GM12878 (cell line): ENCODE results near the gene SCN4A. TPM values are rescaled to one million over a fixed set of nuclear protein-coding genes. Genes with fewer than 3 reads are reported as not detected.

Source experiments
- CBX5 ChIP-seq: sonication (generic); IDR thresholded peaks from 2 replicates; pipeline ENCODE4 v1.6.1; 2016; ENCODE audit warnings: low read depth, moderate library complexity, mild to moderate bottlenecking, inconsistent platforms
- CHD4 ChIP-seq: fragments of 200-600 bp; sonication (generic); IDR thresholded peaks from 2 replicates; pipeline ENCODE4 v1.6.1; 2016; ENCODE audit warnings: mild to moderate bottlenecking
- EGR1 ChIP-seq, 2 experiments: IDR thresholded peaks; 1 replicate in 1 of 2; 2 replicates in 1 of 2; pipeline ENCODE4 v1.6.1; 2011 to 2012; ENCODE audit warnings: low read depth in 2 of 2, low read length in 2 of 2, borderline replicate concordance in 1 of 2, mild to moderate bottlenecking in 1 of 2, moderate library complexity in 1 of 2
- HDGF ChIP-seq: fragments of 450-650 bp; IDR thresholded peaks from 2 replicates; pipeline ENCODE4 v1.6.1; 2016; ENCODE audit warnings: antibody characterized with exemption
- KDM1A ChIP-seq: fragments of 200-600 bp; sonication (generic); IDR thresholded peaks from 2 replicates; pipeline ENCODE4 v1.6.1; 2016; ENCODE audit warnings: borderline replicate concordance
- MEF2B ChIP-seq: fragments of 450-650 bp; IDR thresholded peaks from 2 replicates; pipeline ENCODE4 v1.6.1; 2018; ENCODE audit warnings: mild to moderate bottlenecking, moderate library complexity; ENCODE audit not compliant: partially characterized antibody, poor library complexity, severe bottlenecking
- NFYA ChIP-seq: IDR thresholded peaks from 2 replicates; pipeline ENCODE4 v1.6.1; 2011; ENCODE audit warnings: low read depth, mild to moderate bottlenecking, low read length, improper control_type of control experiment, borderline replicate concordance
- NFYB ChIP-seq: IDR thresholded peaks from 2 replicates; pipeline ENCODE4 v1.6.1; 2011; ENCODE audit warnings: low read depth, mild to moderate bottlenecking, low read length, improper control_type of control experiment, moderate library complexity; ENCODE audit not compliant: insufficient read depth
- SIX5 ChIP-seq: IDR thresholded peaks from 2 replicates; pipeline ENCODE4 v1.6.1; 2011; ENCODE audit warnings: mild to moderate bottlenecking, low read depth, low read length, moderate library complexity; ENCODE audit not compliant: severe bottlenecking
- SMAD1 ChIP-seq: fragments of 450-650 bp; IDR thresholded peaks from 2 replicates; pipeline ENCODE4 v1.6.1; 2018; ENCODE audit warnings: mild to moderate bottlenecking, low read depth; ENCODE audit not compliant: partially characterized antibody
- TARDBP ChIP-seq: IDR thresholded peaks from 2 replicates; pipeline ENCODE4 v1.6.1; 2016; ENCODE audit warnings: borderline replicate concordance
- TCF7 ChIP-seq: IDR thresholded peaks from 2 replicates; pipeline ENCODE4 v1.6.1; 2014; ENCODE audit warnings: antibody characterized with exemption, borderline replicate concordance
- WRNIP1 ChIP-seq: IDR thresholded peaks from 2 replicates; pipeline ENCODE4 v1.6.1; 2011; ENCODE audit warnings: low read depth, low read length, improper control_type of control experiment, borderline replicate concordance
- YY1 ChIP-seq: IDR thresholded peaks from 2 replicates; pipeline ENCODE4 v1.6.1; 2011; ENCODE audit warnings: low read depth, mild to moderate bottlenecking, low read length
- ZNF24 ChIP-seq: fragments of 450-650 bp; IDR thresholded peaks from 2 replicates; pipeline ENCODE4 v1.6.1; 2017; ENCODE audit warnings: antibody characterized with exemption, mild to moderate bottlenecking
- polyA plus RNA-seq, 11 experiments: library from polyadenylated mRNA; depleted of rRNA in 4 of 11; unstranded in 6 of 11; stranded (reverse) in 5 of 11; fragments of >200 nt; fragmentation: Nextera tagmentation in 4 of 11; fragmentation: Illumina TruSeq in 1 of 11; extraction: Ambion mirVana in 4 of 11; extraction: Trizol in 1 of 11; gene quantifications; 1 replicate in 1 of 11; 2 replicates in 10 of 11; pipeline versions ENCODE4 v1.2.1 to v1.2.3, GENCODE V29; 2011 to 2016; ENCODE audit warnings: inconsistent platforms in 2 of 11, missing spikeins in 2 of 11, low read depth in 1 of 11
- total RNA-seq, 4 experiments: library from RNA; depleted of rRNA in 3 of 4; stranded (reverse); fragments of >200 nt in 3 of 4; fragmentation: Illumina TruSeq in 1 of 4; extraction: Trizol in 1 of 4; gene quantifications; 2 replicates each; pipeline versions ENCODE4 v1.2.1 to v1.2.3, GENCODE V29; 2013 to 2021
- TF ChIP-seq, protein P1 (sequence below): IDR thresholded peaks from 2 replicates; pipeline ENCODE4 v1.6.1; 2011; ENCODE audit warnings: borderline replicate concordance, low read depth, mild to moderate bottlenecking, moderate library complexity, mixed read lengths, low read length; ENCODE audit not compliant: insufficient read depth; ENCODE audit errors: extremely low read length
- TF ChIP-seq, protein P2 (sequence below): fragments of 450-650 bp; IDR thresholded peaks from 2 replicates; pipeline ENCODE4 v1.6.1; 2017; ENCODE audit warnings: mild to moderate bottlenecking
- TF ChIP-seq, protein P3 (sequence below): fragments of 450-650 bp; IDR thresholded peaks from 2 replicates; pipeline ENCODE4 v1.6.1; 2017; ENCODE audit warnings: mild to moderate bottlenecking, moderate library complexity
- TF ChIP-seq, protein P4 (sequence below): fragments of 450-650 bp; IDR thresholded peaks from 2 replicates; pipeline ENCODE4 v1.6.1; 2017; ENCODE audit warnings: low read depth, mild to moderate bottlenecking, moderate library complexity
- TF ChIP-seq, protein P5 (sequence below): IDR thresholded peaks from 2 replicates; pipeline ENCODE4 v1.6.1; 2012; ENCODE audit warnings: low read depth, low read length, improper control_type of control experiment

SCN4A gene
- total and polyA plus RNA-seq, 10 of the 15 experiments (the other 5 are each of a cell fraction or from before 2014, with no cell fraction given), result under 0.01 to 0.15 (median 0.07) TPM; not detected in 4

DNA sequence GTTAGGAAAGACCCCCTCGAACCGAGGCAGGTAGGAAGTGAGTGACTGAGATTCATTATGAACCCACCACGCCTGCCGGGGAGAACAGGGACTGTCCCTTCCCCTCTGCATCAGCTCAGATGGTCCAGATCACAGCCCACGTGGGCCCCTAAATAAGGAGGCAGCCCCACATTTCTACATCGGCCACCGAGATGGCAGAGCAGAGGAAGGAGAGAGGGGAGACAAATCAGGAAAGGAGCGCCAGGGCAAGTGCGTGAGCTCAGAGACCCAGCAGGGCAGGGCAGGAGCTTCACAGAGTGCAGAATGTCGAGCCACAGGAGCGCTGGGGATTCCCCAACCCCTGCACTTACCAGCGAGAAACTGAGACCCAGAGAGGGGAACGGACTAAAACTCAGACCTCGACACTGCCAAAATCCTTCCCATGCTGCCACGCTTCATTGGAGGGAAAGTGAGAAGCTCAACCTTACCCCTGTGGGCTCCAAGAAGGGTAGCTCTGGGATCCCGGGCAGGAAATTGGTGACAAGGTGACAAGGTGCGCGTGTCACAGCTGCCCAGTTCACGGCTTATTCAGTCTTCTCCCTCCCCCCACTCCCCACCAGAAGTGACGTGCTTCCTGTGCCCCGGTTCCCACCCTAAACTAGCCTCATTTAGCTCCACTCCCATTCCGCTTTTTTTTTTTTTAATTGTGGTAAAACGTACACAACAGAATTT, 47.5 kb upstream of the SCN4A start, which contains the start of gene ICAM2 (continued):
- no peak for TF ChIP-seq CHD4
- TF ChIP-seq HDGF, result no peak
- no peak for TF ChIP-seq WRNIP1
- TF ChIP-seq, protein P1, sequence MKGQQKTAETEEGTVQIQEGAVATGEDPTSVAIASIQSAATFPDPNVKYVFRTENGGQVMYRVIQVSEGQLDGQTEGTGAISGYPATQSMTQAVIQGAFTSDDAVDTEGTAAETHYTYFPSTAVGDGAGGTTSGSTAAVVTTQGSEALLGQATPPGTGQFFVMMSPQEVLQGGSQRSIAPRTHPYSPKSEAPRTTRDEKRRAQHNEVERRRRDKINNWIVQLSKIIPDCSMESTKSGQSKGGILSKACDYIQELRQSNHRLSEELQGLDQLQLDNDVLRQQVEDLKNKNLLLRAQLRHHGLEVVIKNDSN, result peak; percentile 80
- TF ChIP-seq, protein P2, sequence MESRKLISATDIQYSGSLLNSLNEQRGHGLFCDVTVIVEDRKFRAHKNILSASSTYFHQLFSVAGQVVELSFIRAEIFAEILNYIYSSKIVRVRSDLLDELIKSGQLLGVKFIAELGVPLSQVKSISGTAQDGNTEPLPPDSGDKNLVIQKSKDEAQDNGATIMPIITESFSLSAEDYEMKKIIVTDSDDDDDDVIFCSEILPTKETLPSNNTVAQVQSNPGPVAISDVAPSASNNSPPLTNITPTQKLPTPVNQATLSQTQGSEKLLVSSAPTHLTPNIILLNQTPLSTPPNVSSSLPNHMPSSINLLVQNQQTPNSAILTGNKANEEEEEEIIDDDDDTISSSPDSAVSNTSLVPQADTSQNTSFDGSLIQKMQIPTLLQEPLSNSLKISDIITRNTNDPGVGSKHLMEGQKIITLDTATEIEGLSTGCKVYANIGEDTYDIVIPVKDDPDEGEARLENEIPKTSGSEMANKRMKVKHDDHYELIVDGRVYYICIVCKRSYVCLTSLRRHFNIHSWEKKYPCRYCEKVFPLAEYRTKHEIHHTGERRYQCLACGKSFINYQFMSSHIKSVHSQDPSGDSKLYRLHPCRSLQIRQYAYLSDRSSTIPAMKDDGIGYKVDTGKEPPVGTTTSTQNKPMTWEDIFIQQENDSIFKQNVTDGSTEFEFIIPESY, result no peak
- TF ChIP-seq MEF2B, result no peak
- no peak for TF ChIP-seq KDM1A
- peak; percentile 36; the same call in 1 of the 2 replicates for TF ChIP-seq CBX5
- TF ChIP-seq YY1, result peak; percentile 9; the same call in 1 of the 2 replicates
- no peak for TF ChIP-seq EGR1 (IDR thresholded peaks at IDR 0.05; ENCODE audit: borderline replicate concordance in 1 of 2, low read depth in 2 of 2, low read length in 2 of 2)
- TF ChIP-seq NFYA, result no peak
- no peak for TF ChIP-seq SIX5
- TF ChIP-seq, protein P3, sequence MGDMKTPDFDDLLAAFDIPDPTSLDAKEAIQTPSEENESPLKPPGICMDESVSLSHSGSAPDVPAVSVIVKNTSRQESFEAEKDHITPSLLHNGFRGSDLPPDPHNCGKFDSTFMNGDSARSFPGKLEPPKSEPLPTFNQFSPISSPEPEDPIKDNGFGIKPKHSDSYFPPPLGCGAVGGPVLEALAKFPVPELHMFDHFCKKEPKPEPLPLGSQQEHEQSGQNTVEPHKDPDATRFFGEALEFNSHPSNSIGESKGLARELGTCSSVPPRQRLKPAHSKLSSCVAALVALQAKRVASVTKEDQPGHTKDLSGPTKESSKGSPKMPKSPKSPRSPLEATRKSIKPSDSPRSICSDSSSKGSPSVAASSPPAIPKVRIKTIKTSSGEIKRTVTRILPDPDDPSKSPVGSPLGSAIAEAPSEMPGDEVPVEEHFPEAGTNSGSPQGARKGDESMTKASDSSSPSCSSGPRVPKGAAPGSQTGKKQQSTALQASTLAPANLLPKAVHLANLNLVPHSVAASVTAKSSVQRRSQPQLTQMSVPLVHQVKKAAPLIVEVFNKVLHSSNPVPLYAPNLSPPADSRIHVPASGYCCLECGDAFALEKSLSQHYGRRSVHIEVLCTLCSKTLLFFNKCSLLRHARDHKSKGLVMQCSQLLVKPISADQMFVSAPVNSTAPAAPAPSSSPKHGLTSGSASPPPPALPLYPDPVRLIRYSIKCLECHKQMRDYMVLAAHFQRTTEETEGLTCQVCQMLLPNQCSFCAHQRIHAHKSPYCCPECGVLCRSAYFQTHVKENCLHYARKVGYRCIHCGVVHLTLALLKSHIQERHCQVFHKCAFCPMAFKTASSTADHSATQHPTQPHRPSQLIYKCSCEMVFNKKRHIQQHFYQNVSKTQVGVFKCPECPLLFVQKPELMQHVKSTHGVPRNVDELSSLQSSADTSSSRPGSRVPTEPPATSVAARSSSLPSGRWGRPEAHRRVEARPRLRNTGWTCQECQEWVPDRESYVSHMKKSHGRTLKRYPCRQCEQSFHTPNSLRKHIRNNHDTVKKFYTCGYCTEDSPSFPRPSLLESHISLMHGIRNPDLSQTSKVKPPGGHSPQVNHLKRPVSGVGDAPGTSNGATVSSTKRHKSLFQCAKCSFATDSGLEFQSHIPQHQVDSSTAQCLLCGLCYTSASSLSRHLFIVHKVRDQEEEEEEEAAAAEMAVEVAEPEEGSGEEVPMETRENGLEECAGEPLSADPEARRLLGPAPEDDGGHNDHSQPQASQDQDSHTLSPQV, result 0 out of 2 replicates have a peak, but pooled peaks have one; percentile 42
- TF ChIP-seq ZNF24, result no peak
- TF ChIP-seq NFYB, result no peak
- no peak for TF ChIP-seq TARDBP
- no peak for TF ChIP-seq TCF7
- TF ChIP-seq, protein P4, sequence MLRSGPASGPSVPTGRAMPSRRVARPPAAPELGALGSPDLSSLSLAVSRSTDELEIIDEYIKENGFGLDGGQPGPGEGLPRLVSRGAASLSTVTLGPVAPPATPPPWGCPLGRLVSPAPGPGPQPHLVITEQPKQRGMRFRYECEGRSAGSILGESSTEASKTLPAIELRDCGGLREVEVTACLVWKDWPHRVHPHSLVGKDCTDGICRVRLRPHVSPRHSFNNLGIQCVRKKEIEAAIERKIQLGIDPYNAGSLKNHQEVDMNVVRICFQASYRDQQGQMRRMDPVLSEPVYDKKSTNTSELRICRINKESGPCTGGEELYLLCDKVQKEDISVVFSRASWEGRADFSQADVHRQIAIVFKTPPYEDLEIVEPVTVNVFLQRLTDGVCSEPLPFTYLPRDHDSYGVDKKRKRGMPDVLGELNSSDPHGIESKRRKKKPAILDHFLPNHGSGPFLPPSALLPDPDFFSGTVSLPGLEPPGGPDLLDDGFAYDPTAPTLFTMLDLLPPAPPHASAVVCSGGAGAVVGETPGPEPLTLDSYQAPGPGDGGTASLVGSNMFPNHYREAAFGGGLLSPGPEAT, result peak; percentile 92
- TF ChIP-seq, protein P5, sequence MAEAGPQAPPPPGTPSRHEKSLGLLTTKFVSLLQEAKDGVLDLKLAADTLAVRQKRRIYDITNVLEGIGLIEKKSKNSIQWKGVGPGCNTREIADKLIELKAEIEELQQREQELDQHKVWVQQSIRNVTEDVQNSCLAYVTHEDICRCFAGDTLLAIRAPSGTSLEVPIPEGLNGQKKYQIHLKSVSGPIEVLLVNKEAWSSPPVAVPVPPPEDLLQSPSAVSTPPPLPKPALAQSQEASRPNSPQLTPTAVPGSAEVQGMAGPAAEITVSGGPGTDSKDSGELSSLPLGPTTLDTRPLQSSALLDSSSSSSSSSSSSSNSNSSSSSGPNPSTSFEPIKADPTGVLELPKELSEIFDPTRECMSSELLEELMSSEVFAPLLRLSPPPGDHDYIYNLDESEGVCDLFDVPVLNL, result no peak
- TF ChIP-seq SMAD1, result peak; percentile 55
